Spleen (tissue), 11 donors: ENCODE data around the gene PTTG1IP. TPM values are rescaled to one million over a fixed set of nuclear protein-coding genes. Genes with fewer than 3 reads are reported as not detected.

Source experiments
- DNase-seq: peaks from one replicate; pipeline ENCODE4 v3.0.0-alpha.2; 2020
- H3K27ac ChIP-seq, 8 donors: fragments of 200-600 bp; sonication (generic) in 7 of 8; 1 replicate in 4 of 8; 2 replicates in 4 of 8; pipeline versions ENCODE4 v1.5.0 to v1.8.0; 2016 to 2021; ENCODE audit warnings: inconsistent platforms in 4 of 8, mild to moderate bottlenecking in 4 of 8, moderate library complexity in 1 of 8
- H3K27me3 ChIP-seq, 7 donors: fragments of 200-600 bp; sonication (generic) in 6 of 7; replicated peaks in 1 of 7; 1 replicate in 4 of 7; 2 replicates in 3 of 7; pipeline versions ENCODE4 v1.5.0 to v1.8.0; 2016 to 2021; ENCODE audit warnings: inconsistent platforms in 3 of 7, mild to moderate bottlenecking in 1 of 7
- H3K36me3 ChIP-seq, 6 donors: fragments of 200-600 bp; sonication (generic) in 5 of 6; 1 replicate in 4 of 6; 2 replicates in 2 of 6; pipeline versions ENCODE4 v1.5.0 to v1.8.0; 2016 to 2021; ENCODE audit warnings: inconsistent platforms in 2 of 6
- H3K4me1 ChIP-seq, 6 donors: fragments of 200-600 bp; sonication (generic) in 5 of 6; 1 replicate in 3 of 6; 2 replicates in 3 of 6; pipeline versions ENCODE4 v1.5.0 to v1.8.0; 2016 to 2021; ENCODE audit warnings: inconsistent platforms in 3 of 6
- H3K4me3 ChIP-seq, 8 donors: fragments of 200-600 bp; sonication (generic) in 7 of 8; 1 replicate in 4 of 8; 2 replicates in 4 of 8; pipeline versions ENCODE4 v1.5.0 to v1.8.0; 2016 to 2021; ENCODE audit warnings: inconsistent platforms in 4 of 8, mild to moderate bottlenecking in 4 of 8, moderate library complexity in 2 of 8
- H3K9me3 ChIP-seq, 8 donors: fragments of 200-600 bp; sonication (generic) in 7 of 8; 1 replicate in 4 of 8; 2 replicates in 4 of 8; pipeline versions ENCODE4 v1.5.0 to v1.8.0; 2016 to 2021; ENCODE audit warnings: inconsistent platforms in 4 of 8
- POLR2A ChIP-seq, 3 donors: fragments of 450-650 bp; IDR thresholded peaks; one replicate each; pipeline ENCODE4 v1.5.1; 2017; ENCODE audit warnings: antibody characterized with exemption in 3 of 3, mild to moderate bottlenecking in 1 of 3
- POLR2AphosphoS5 ChIP-seq, 3 donors: sonication (generic); formaldehyde crosslinking; IDR thresholded peaks; one replicate each; pipeline ENCODE4 v1.5.1; 2017; ENCODE audit warnings: antibody characterized with exemption in 3 of 3
- WGBS, 5 donors: extraction: QIAGEN DNeasy Blood & Tissue Kit in 3 of 5; methylation state at CpG; one replicate each; pipeline versions ENCODE4 v1.1.5 to v1.1.7; 2013 to 2018; 5-methylcytosine and 5-hydroxymethylcytosine counted together
- intact Hi-C: fragments of 100-400 bp; cut with DNase I; formaldehyde crosslinking; loops from one replicate; pipeline ENCODE4 v1.15.0; 2023; ENCODE audit warnings: low total_unique reads
- polyA plus RNA-seq, 3 donors: library from polyadenylated mRNA; stranded (reverse); fragments of 200-250 nt; gene quantifications; one replicate each; pipeline ENCODE4 v1.2.1, GENCODE V29; 2013
- total RNA-seq, 7 donors: library from RNA; depleted of rRNA in 3 of 7; stranded (reverse); fragments of >200 nt in 3 of 7; fragmentation: NEBNext Ultra II Directional in 4 of 7; extraction: Animal tissue kit (Norgen Biotek cat#: 25700) in 4 of 7; gene quantifications; one replicate each; pipeline versions ENCODE4 v1.1.0 to v1.2.1, GENCODE V29; 2016 to 2021
- TF ChIP-seq, protein P1 (sequence below), 11 experiments: fragments of 200-600 bp in 7 of 11; fragments of 450-650 bp in 4 of 11; sonication (generic) in 4 of 11; IDR thresholded peaks in 8 of 11; conservative IDR thresholded peaks in 3 of 11; 1 replicate in 7 of 11; 2 replicates in 4 of 11; pipeline versions ENCODE4 v1.4.0 to v1.8.0; 2016 to 2021; ENCODE audit warnings: antibody characterized with exemption in 11 of 11, inconsistent platforms in 4 of 11, mild to moderate bottlenecking in 1 of 11
- donor health status: healthy with polysubstance abuse.
- donor health status: DM: no; HTN: no; CAD: no; lungs with moderate emphysema.
- donor health status: DM: no; HTN: no; CAD: no.
- donor health status: Bipolar disorder and iron deficiency.
- donor health status: healthy.
- donor health status: DM: no; HTN: no; CAD: no.
- donor health status: DM: yes; HTN: yes; CAD: no.

Gene PTTG1IP
- total and polyA plus RNA-seq, 10 donors, result 57.6 to 189 (median 135) TPM

DNA sequence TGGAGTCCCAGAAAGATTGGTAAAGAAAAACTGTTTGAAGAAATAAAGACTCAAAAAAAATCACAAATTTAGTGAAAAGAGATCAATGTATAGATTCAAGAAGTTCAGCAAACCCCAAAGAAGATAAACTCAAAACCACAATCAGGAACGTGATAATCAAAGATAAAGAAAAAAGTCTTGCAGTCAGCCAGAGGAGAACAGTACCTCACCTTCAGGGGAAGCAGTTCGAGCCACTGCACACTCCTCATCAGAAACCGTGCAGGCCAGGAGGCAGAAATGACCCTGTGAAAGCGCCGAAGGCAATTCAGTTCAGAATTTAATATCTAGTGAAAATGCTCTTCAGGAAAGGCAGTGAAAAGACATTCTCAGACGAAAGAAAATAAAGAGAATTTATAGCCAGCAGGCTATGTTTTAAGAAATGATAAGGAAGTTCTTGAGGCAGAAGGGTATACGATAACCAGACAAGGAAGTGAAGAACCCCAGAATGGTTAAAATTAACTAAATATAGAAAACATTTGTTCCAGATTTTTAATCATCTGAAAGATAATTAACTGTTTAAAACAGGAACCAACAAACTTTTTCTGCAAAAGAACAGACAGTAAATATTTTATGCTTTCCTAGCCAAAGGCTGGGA lies 42.1 kb downstream of the PTTG1IP start:
- no peak for DNase-seq
- H3K27me3 ChIP-seq, result no peaks in the 10 kb centered on the region
- TF ChIP-seq, protein P1, sequence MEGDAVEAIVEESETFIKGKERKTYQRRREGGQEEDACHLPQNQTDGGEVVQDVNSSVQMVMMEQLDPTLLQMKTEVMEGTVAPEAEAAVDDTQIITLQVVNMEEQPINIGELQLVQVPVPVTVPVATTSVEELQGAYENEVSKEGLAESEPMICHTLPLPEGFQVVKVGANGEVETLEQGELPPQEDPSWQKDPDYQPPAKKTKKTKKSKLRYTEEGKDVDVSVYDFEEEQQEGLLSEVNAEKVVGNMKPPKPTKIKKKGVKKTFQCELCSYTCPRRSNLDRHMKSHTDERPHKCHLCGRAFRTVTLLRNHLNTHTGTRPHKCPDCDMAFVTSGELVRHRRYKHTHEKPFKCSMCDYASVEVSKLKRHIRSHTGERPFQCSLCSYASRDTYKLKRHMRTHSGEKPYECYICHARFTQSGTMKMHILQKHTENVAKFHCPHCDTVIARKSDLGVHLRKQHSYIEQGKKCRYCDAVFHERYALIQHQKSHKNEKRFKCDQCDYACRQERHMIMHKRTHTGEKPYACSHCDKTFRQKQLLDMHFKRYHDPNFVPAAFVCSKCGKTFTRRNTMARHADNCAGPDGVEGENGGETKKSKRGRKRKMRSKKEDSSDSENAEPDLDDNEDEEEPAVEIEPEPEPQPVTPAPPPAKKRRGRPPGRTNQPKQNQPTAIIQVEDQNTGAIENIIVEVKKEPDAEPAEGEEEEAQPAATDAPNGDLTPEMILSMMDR (IDR thresholded peaks at IDR 0.05 in 8 of 11, conservative IDR thresholded peaks at IDR 0.05 in 3 of 11), result no peak
- TF ChIP-seq POLR2A (IDR thresholded peaks at IDR 0.05), result no peak
- H3K4me3 ChIP-seq, result no peak overlapping the region
- peaks cover 0 to 26% (median 22%) of the 10 kb centered on the region in 8 donors for H3K9me3 ChIP-seq
- H3K27ac ChIP-seq, result no peak overlapping the region
- intact Hi-C loops, result no loop called here
- WGBS, 5 donors, result 20 to 35% (median 30%) methylated on average over 7 of the region's 7 CpGs
- no peaks in the 10 kb centered on the region for H3K36me3 ChIP-seq
- peaks cover 0 to 12% (median 4%) of the 10 kb centered on the region in 6 donors for H3K4me1 ChIP-seq

DNA sequence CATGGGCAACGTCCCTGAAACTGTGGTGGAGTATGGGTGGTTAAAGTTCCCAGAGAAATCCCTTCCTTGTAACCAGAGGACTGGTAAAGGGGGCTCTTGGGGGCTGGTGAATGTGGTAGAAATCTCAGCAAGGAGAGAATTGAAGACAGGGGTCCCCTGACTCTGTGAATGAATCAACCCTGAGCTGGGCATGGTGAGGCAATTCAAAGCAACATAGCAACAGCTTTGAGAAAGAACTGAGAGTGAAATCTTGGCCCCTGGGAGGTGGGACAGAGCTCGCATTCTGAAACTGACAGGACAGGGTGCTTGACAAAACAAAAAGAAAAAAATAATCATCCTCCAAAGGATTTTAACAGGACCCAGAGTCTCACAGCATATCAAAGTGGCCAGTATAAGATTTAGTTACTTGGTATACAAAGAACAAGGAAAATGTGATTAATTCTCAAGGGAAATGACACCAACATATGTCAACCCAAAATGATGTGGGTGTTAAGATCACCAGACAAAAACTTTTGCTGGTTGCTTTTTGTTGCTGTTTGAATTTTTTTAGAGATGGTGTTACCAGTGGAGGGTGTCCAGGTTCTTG lies 43.9 kb downstream of the PTTG1IP start:
- intact Hi-C loops, result no loop called here
- H3K9me3 ChIP-seq, result peaks cover 0 to 26% (median 22%) of the 10 kb centered on the region in 8 donors
- H3K27me3 ChIP-seq, result no peaks in the 10 kb centered on the region
- H3K27ac ChIP-seq, result no peak overlapping the region
- peaks cover 0 to 12% (median 4%) of the 10 kb centered on the region in 6 donors for H3K4me1 ChIP-seq
- no peak overlapping the region for H3K4me3 ChIP-seq
- no peak for DNase-seq
- 42 to 71% (median 64%) methylated on average over 2 of the region's 2 CpGs for WGBS, 5 donors
- TF ChIP-seq POLR2AphosphoS5 (IDR thresholded peaks at IDR 0.05) (no peak), POLR2A (IDR thresholded peaks at IDR 0.05) (no peak)
- TF ChIP-seq, protein P1 (IDR thresholded peaks at IDR 0.05 in 8 of 11, conservative IDR thresholded peaks at IDR 0.05 in 3 of 11), result no peak
- H3K36me3 ChIP-seq, result no peaks in the 10 kb centered on the region

DNA sequence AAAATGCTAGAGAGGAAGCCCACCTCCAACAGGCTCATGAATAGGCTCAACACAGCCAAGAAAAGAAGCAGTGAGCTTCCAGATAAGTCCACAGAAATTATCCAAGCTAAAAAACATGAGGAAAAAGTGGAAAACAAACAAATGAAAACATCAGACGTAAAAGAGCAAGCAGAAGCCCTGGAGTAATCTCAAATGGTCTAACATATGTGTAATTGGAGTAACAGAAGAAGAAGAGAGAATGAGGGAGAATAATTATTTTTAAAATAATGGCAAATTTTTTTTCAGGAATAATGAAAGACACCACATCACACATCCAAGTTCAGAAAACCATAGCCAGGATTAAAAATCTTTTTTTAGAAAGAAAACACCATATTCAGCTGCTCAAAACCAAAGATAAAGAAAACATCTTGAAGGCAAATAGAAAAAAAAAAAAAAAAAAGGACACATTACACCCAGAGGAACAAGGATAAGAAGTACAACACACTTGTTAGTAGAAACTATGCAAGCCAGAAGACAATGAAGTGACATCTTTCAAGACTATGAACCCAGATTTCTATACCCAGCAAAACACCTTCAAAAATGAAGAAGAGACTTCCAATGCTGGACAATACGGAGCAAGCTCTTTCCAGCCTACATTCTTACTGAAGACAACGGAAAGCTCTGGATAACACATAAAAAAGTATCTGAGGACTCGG lies 45.0 kb downstream of the PTTG1IP start:
- H3K36me3 ChIP-seq, result no peaks in the 10 kb centered on the region
- no peak overlapping the region for H3K4me3 ChIP-seq
- no peak for TF ChIP-seq POLR2AphosphoS5 (IDR thresholded peaks at IDR 0.05)
- TF ChIP-seq, protein P1 (IDR thresholded peaks at IDR 0.05 in 8 of 11, conservative IDR thresholded peaks at IDR 0.05 in 3 of 11), result no peak
- TF ChIP-seq POLR2A (IDR thresholded peaks at IDR 0.05), result no peak
- H3K27me3 ChIP-seq, result no peaks in the 10 kb centered on the region
- WGBS, 5 donors, result 90 to 95% (median 93%) methylated on average over 4 of the region's 4 CpGs
- no peak overlapping the region for H3K27ac ChIP-seq
- intact Hi-C loops, result no loop called here
- H3K4me1 ChIP-seq, result peaks cover 0 to 12% (median 4%) of the 10 kb centered on the region in 6 donors
- H3K9me3 ChIP-seq, result peaks cover 0 to 31% (median 26%) of the 10 kb centered on the region in 8 donors
- DNase-seq, result no peak

DNA sequence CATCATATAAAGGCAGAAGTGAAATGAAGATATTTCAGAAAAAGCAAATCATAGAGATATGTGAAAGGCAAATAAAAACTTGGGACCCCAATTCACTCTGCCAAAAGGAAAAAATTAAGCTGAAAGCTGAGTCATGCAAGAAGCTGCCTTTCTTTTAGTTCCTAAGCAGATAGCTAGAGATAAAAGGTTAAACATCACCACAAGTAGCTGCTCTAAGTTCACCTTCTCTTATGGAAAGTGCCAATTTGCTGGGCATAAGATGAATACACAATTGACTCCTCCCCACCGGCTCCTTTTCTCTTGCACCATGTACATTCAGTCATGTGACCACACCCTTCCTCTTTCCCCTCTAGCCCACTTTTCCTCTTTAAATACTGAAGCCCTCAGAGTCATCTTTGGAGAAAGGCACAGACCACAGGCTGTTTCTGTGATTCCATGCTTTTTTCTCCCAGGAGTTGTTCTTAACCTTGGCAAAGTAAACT lies 50.3 kb downstream of the PTTG1IP start:
- intact Hi-C loops, result no loop called here
- 61 to 90% (median 73%) methylated on average over 1 of the region's 1 CpG for WGBS, 5 donors
- H3K36me3 ChIP-seq, result no peaks in the 10 kb centered on the region

More for the DNA sequence above, 50.3 kb downstream of the PTTG1IP start:
- Histone ChIP-seq H3K4me3 (no peak overlapping the region), H3K4me1 (peaks cover 0 to 9% (median 7%) of the 10 kb centered on the region in 6 donors), H3K27ac (no peak overlapping the region), H3K9me3 (peaks cover 0 to 60% (median 55%) of the 10 kb centered on the region in 8 donors), H3K27me3 (no peaks in the 10 kb centered on the region)
- TF ChIP-seq POLR2AphosphoS5 (IDR thresholded peaks at IDR 0.05) (no peak), POLR2A (IDR thresholded peaks at IDR 0.05) (no peak)
- TF ChIP-seq, protein P1 (IDR thresholded peaks at IDR 0.05 in 8 of 11, conservative IDR thresholded peaks at IDR 0.05 in 3 of 11), result no peak
- no peak for DNase-seq
